HepG2 (cell line): ENCODE measurements around the gene TRMT1. TPM values are rescaled to one million over a fixed set of nuclear protein-coding genes. Genes with fewer than 3 reads are reported as not detected.

Experiments
- ATF7 ChIP-seq, 2 experiments: fragments of 450-650 bp in 1 of 2; sonication (generic) in 1 of 2; formaldehyde crosslinking in 1 of 2; IDR thresholded peaks; 2 replicates each; pipeline versions ENCODE4 v1.4.0 to v1.6.1; 2016 to 2020; ENCODE audit warnings: antibody characterized with exemption in 1 of 2, mild to moderate bottlenecking in 1 of 2, missing genetic modification reagents in 1 of 2
- ATF7-NPFF ChIP-seq: sonication (generic); formaldehyde crosslinking; IDR thresholded peaks from 2 replicates; pipeline ENCODE4 v1.8.1; 2023; ENCODE audit warnings: mild to moderate bottlenecking, low read depth, missing genetic modification reagents, moderate library complexity
- CHD2 ChIP-seq: IDR thresholded peaks from 2 replicates; pipeline ENCODE4 v1.6.1; 2011; ENCODE audit warnings: low read depth, low read length, improper control_type of control experiment
- CREB1 ChIP-seq, 2 experiments: fragments of 450-650 bp in 1 of 2; IDR thresholded peaks; 2 replicates each; pipeline ENCODE4 v1.6.1; 2016 to 2017; ENCODE audit warnings: control low read depth in 1 of 2, mild to moderate bottlenecking in 1 of 2, missing compliant biosample characterization in 1 of 2, missing genetic modification characterization in 1 of 2
- EP300 ChIP-seq, 3 experiments: sonication (generic) in 1 of 3; formaldehyde crosslinking in 1 of 3; IDR thresholded peaks; 2 replicates each; pipeline versions ENCODE4 v1.5.1 to v1.6.1; 2011 to 2020; ENCODE audit warnings: low read depth in 2 of 3, low read length in 2 of 3, borderline replicate concordance in 1 of 3, improper control_type of control experiment in 1 of 3, mild to moderate bottlenecking in 1 of 3, missing genetic modification reagents in 1 of 3, moderate library complexity in 1 of 3
- FOSL2 ChIP-seq: sonication (generic); formaldehyde crosslinking; IDR thresholded peaks from 2 replicates; pipeline ENCODE4 v1.4.0; 2020; ENCODE audit warnings: missing genetic modification reagents
- GMEB2 ChIP-seq: IDR thresholded peaks from 2 replicates; pipeline ENCODE4 v1.6.1; 2016; ENCODE audit warnings: missing biosample characterization, missing genetic modification reagents, low read depth
- HNF4G ChIP-seq, 2 experiments: sonication (generic) in 1 of 2; formaldehyde crosslinking in 1 of 2; IDR thresholded peaks; 2 replicates each; pipeline versions ENCODE4 v1.4.0 to v1.6.1; 2011 to 2020; ENCODE audit warnings: borderline replicate concordance in 2 of 2, low read depth in 2 of 2, mild to moderate bottlenecking in 2 of 2, low read length in 1 of 2, missing genetic modification reagents in 1 of 2, moderate library complexity in 1 of 2
- IRX3 ChIP-seq: sonication (generic); formaldehyde crosslinking; IDR thresholded peaks from 2 replicates; pipeline ENCODE4 v1.8.1; 2023; ENCODE audit warnings: mild to moderate bottlenecking, low read depth, missing genetic modification reagents, borderline replicate concordance
- ISL2 ChIP-seq: sonication (generic); formaldehyde crosslinking; IDR thresholded peaks from 2 replicates; pipeline ENCODE4 v1.5.0; 2020; ENCODE audit warnings: missing genetic modification reagents
- LCORL ChIP-seq, 2 experiments: fragments of 450-650 bp in 1 of 2; sonication (generic) in 1 of 2; formaldehyde crosslinking in 1 of 2; IDR thresholded peaks; 2 replicates each; pipeline versions ENCODE4 v1.5.0 to v1.6.1; 2017 to 2020; ENCODE audit warnings: antibody characterized with exemption in 1 of 2, missing genetic modification reagents in 1 of 2
- MAFF ChIP-seq: IDR thresholded peaks from 2 replicates; pipeline ENCODE4 v1.6.1; 2011; ENCODE audit warnings: low read depth, low read length, improper control_type of control experiment
- SP2 ChIP-seq: sonication (generic); formaldehyde crosslinking; IDR thresholded peaks from 2 replicates; pipeline ENCODE4 v1.5.1; 2020; ENCODE audit warnings: mild to moderate bottlenecking, missing genetic modification reagents
- TFDP2 ChIP-seq: sonication (generic); formaldehyde crosslinking; IDR thresholded peaks from 2 replicates; pipeline ENCODE4 v1.4.0; 2020; ENCODE audit warnings: missing genetic modification reagents
- YEATS2 ChIP-seq: sonication (generic); formaldehyde crosslinking; IDR thresholded peaks from 2 replicates; pipeline ENCODE4 v1.4.0; 2020; ENCODE audit warnings: missing genetic modification reagents, borderline replicate concordance
- ZNF30 ChIP-seq: sonication (generic); formaldehyde crosslinking; IDR thresholded peaks from 2 replicates; pipeline ENCODE4 v1.5.0; 2020; ENCODE audit warnings: mild to moderate bottlenecking, missing genetic modification reagents
- ZNF329 ChIP-seq: sonication (generic); formaldehyde crosslinking; IDR thresholded peaks from 2 replicates; pipeline ENCODE4 v1.9.0; 2021; ENCODE audit warnings: low read depth, mild to moderate bottlenecking, missing genetic modification reagents
- ZNF331 ChIP-seq: sonication (generic); formaldehyde crosslinking; IDR thresholded peaks from 2 replicates; pipeline ENCODE4 v1.4.0; 2020; ENCODE audit warnings: missing genetic modification reagents
- ZNF557 ChIP-seq: sonication (generic); formaldehyde crosslinking; IDR thresholded peaks from 2 replicates; pipeline ENCODE4 v1.4.0; 2020; ENCODE audit warnings: missing genetic modification reagents
- polyA plus RNA-seq, 8 experiments: library from polyadenylated mRNA; depleted of rRNA in 3 of 8; stranded (reverse) in 7 of 8; unstranded in 1 of 8; fragments of >200 nt; fragmentation: Illumina TruSeq in 4 of 8; extraction: Trizol in 4 of 8; gene quantifications; 2 replicates each; pipeline versions ENCODE4 v1.2.1 to v1.2.3, GENCODE V29; 2011 to 2016; ENCODE audit warnings: low read depth in 4 of 8, missing spikeins in 1 of 8, mixed read lengths in 1 of 8; ENCODE audit not compliant: insufficient read depth in 1 of 8
- total RNA-seq, 5 experiments: library from RNA; depleted of rRNA; stranded (reverse); fragments of >200 nt; fragmentation: Illumina TruSeq; extraction: Trizol; gene quantifications; 2 replicates each; pipeline ENCODE4 v1.2.3, GENCODE V29; 2016; ENCODE audit warnings: low read depth in 1 of 5
- TF ChIP-seq, protein P1 (sequence below): sonication (generic); formaldehyde crosslinking; IDR thresholded peaks from 2 replicates; pipeline ENCODE4 v1.4.0; 2020; ENCODE audit warnings: missing genetic modification reagents, borderline replicate concordance

Gene TRMT1
- total and polyA plus RNA-seq, 2 of the 13 experiments (the other 11 are each of a cell fraction or from before 2014, with no cell fraction given) = 35.5 to 44.1 TPM

DNA sequence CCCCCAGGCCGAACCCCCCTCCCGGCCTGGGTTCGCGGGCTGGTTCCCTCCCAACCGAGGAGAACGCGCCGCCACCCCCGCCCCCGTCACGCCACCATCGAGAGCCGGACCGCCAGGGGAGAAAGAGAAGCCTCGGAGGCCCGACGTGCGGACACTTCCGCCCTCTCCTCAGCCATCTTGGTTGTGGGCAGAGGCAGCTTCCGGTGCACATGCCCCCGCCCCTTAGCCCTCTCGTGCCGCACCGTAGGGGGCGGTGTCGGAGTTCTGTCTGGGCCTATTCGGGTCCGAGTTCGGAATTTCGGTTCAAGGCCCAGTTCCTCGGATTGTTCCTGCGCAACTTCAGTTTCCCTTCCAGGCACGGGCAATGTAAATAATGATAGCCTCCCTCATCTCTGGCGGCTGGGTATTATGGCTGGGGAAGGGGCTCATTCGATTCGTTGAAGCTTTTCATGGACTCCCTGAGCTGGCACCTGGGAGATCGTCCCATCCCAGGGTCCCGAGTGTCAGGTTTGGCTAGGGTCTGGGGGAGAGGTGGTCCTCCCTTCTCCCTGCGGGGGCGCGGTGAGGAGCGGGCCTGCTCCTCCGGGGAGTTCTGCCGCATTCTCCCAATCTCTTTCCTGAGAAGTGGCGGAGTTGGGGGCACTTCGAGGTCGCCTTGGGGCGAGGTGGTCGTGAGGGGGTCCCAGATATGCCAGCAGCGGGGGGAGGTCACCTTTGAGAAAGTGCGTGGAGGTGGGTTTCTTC lies 33.8 kb upstream of the TRMT1 start, which contains the start of the genes IER2 and STX10 (continued):
- TF ChIP-seq MAFF = no peak
- peak; percentile 69; the same call in 1 of the 2 replicates for TF ChIP-seq TFDP2
- TF ChIP-seq CREB1 (IDR thresholded peaks at IDR 0.05) = peak; percentile 60; the same call in 1 of the 2 replicates
- TF ChIP-seq CREB1 (CRISPR knock-in tag; IDR thresholded peaks at IDR 0.05) = peak; percentile 78
- no peak for TF ChIP-seq CHD2
- peak; percentile 90 for TF ChIP-seq YEATS2 (CRISPR knock-in tag)
- TF ChIP-seq FOSL2 (CRISPR knock-in tag) = peak; percentile 48
- TF ChIP-seq GMEB2 (CRISPR knock-in tag) = peak; percentile 65; the same call in 1 of the 2 replicates
- TF ChIP-seq, protein P1, sequence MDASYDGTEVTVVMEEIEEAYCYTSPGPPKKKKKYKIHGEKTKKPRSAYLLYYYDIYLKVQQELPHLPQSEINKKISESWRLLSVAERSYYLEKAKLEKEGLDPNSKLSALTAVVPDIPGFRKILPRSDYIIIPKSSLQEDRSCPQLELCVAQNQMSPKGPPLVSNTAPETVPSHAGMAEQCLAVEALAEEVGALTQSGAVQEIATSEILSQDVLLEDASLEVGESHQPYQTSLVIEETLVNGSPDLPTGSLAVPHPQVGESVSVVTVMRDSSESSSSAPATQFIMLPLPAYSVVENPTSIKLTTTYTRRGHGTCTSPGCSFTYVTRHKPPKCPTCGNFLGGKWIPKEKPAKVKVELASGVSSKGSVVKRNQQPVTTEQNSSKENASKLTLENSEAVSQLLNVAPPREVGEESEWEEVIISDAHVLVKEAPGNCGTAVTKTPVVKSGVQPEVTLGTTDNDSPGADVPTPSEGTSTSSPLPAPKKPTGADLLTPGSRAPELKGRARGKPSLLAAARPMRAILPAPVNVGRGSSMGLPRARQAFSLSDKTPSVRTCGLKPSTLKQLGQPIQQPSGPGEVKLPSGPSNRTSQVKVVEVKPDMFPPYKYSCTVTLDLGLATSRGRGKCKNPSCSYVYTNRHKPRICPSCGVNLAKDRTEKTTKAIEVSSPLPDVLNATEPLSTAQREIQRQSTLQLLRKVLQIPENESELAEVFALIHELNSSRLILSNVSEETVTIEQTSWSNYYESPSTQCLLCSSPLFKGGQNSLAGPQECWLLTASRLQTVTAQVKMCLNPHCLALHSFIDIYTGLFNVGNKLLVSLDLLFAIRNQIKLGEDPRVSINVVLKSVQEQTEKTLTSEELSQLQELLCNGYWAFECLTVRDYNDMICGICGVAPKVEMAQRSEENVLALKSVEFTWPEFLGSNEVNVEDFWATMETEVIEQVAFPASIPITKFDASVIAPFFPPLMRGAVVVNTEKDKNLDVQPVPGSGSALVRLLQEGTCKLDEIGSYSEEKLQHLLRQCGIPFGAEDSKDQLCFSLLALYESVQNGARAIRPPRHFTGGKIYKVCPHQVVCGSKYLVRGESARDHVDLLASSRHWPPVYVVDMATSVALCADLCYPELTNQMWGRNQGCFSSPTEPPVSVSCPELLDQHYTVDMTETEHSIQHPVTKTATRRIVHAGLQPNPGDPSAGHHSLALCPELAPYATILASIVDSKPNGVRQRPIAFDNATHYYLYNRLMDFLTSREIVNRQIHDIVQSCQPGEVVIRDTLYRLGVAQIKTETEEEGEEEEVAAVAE (CRISPR knock-in tag) = peak; percentile 54; the same call in 1 of the 2 replicates
- TF ChIP-seq SP2 (CRISPR knock-in tag) = peak; percentile 73
- TF ChIP-seq ATF7 (IDR thresholded peaks at IDR 0.05) = no peak
- no peak for TF ChIP-seq ATF7 (CRISPR knock-in tag; IDR thresholded peaks at IDR 0.05)
- peak; percentile 20; the same call in 1 of the 2 replicates for TF ChIP-seq ATF7-NPFF (CRISPR knock-in tag)
- TF ChIP-seq IRX3 = no peak
- TF ChIP-seq ZNF30 (CRISPR knock-in tag) = no peak
- no peak for TF ChIP-seq ZNF329 (CRISPR knock-in tag)
- TF ChIP-seq ZNF557 (CRISPR knock-in tag) = 0 out of 2 replicates have a peak, but pooled peaks have one; percentile 76
- TF ChIP-seq ISL2 (CRISPR knock-in tag) = 0 out of 2 replicates have a peak, but pooled peaks have one; percentile 48
- peak; percentile 87 for TF ChIP-seq ZNF331
- TF ChIP-seq EP300 (IDR thresholded peaks at IDR 0.05; ENCODE audit: low read depth in 2 of 2, low read length in 2 of 2) = peak in 1 of 2 experiments; percentile 36; a peak in 2 of 4 replicates
- TF ChIP-seq EP300 (CRISPR knock-in tag; IDR thresholded peaks at IDR 0.05; ENCODE audit: borderline replicate concordance) = peak; percentile 59; the same call in 1 of the 2 replicates
- TF ChIP-seq LCORL (IDR thresholded peaks at IDR 0.05) = 0 out of 2 replicates have a peak, but pooled peaks have one; percentile 19
- TF ChIP-seq LCORL (CRISPR knock-in tag; IDR thresholded peaks at IDR 0.05) = peak; percentile 93
- TF ChIP-seq HNF4G (IDR thresholded peaks at IDR 0.05; ENCODE audit: borderline replicate concordance, low read depth, low read length) = peak; percentile 39; the same call in 1 of the 2 replicates
- TF ChIP-seq HNF4G (CRISPR knock-in tag; IDR thresholded peaks at IDR 0.05; ENCODE audit: borderline replicate concordance, low read depth) = no peak
